Nephron (organoid): ENCODE measurements around the gene SMIM38.
"Not testable (repeated sequence)": the region's sequence is repeated elsewhere in the genome, so short reads cannot be mapped to it uniquely, and the experiment has no call there.

Experiments used
- H3K27ac Mint-ChIP-seq, 3 experiments: 2 replicates each; pipeline ENCODE4 v1.8.0; 2020; ENCODE audit warnings: mixed read lengths in 3 of 3, mild to moderate bottlenecking in 2 of 3, moderate library complexity in 1 of 3
- H3K27me3 Mint-ChIP-seq: 2 replicates; pipeline ENCODE4 v1.8.0; 2021; ENCODE audit warnings: low read depth, mild to moderate bottlenecking, moderate library complexity, mixed read lengths
- H3K36me3 Mint-ChIP-seq: 2 replicates; pipeline ENCODE4 v1.8.0; 2020; ENCODE audit warnings: low read depth, mixed read lengths
- H3K4me1 Mint-ChIP-seq: 2 replicates; pipeline ENCODE4 v1.8.0; 2020; ENCODE audit warnings: mixed read lengths
- H3K4me3 Mint-ChIP-seq, 3 experiments: 2 replicates each; pipeline ENCODE4 v1.8.0; 2020; ENCODE audit warnings: mild to moderate bottlenecking in 3 of 3, mixed read lengths in 3 of 3, moderate library complexity in 2 of 3
- H3K9me3 Mint-ChIP-seq: 2 replicates; pipeline ENCODE4 v1.8.0; 2020; ENCODE audit warnings: mixed read lengths
- TF ChIP-seq, protein P1 (sequence below), 3 experiments: fragments of 200-600 bp; sonication (generic); IDR thresholded peaks; one replicate each; pipeline ENCODE4 v1.5.0; 2021; ENCODE audit warnings: antibody characterized with exemption in 3 of 3; ENCODE audit not compliant: unreplicated experiment in 3 of 3

SMIM38 gene

GRCh38 chr11:69145050-69145380 is 10.7 kb upstream of the SMIM38 start:
- no peak overlapping the region for H3K27ac Mint-ChIP-seq
- no peaks in the 10 kb centered on the region for H3K4me1 Mint-ChIP-seq
- no peaks in the 10 kb centered on the region for H3K27me3 Mint-ChIP-seq
- peaks cover 34% of the 10 kb centered on the region for H3K36me3 Mint-ChIP-seq
- no peak overlapping the region for H3K4me3 Mint-ChIP-seq
- TF ChIP-seq, protein P1, sequence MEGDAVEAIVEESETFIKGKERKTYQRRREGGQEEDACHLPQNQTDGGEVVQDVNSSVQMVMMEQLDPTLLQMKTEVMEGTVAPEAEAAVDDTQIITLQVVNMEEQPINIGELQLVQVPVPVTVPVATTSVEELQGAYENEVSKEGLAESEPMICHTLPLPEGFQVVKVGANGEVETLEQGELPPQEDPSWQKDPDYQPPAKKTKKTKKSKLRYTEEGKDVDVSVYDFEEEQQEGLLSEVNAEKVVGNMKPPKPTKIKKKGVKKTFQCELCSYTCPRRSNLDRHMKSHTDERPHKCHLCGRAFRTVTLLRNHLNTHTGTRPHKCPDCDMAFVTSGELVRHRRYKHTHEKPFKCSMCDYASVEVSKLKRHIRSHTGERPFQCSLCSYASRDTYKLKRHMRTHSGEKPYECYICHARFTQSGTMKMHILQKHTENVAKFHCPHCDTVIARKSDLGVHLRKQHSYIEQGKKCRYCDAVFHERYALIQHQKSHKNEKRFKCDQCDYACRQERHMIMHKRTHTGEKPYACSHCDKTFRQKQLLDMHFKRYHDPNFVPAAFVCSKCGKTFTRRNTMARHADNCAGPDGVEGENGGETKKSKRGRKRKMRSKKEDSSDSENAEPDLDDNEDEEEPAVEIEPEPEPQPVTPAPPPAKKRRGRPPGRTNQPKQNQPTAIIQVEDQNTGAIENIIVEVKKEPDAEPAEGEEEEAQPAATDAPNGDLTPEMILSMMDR (IDR thresholded peaks at IDR 0.05; ENCODE audit: unreplicated experiment in 3 of 3) = no peak
- H3K9me3 Mint-ChIP-seq = peaks cover 38% of the 10 kb centered on the region

GRCh38 chr11:69148377-69148762 is 7.4 kb upstream of the SMIM38 start:
- Mint-ChIP-seq H3K4me3 (no peak overlapping the region), H3K27me3 (peaks cover 22% of the 10 kb centered on the region), H3K4me1 (peaks cover 14% of the 10 kb centered on the region), H3K27ac (no peak overlapping the region), H3K36me3 (peaks cover 37% of the 10 kb centered on the region), H3K9me3 (peaks cover 44% of the 10 kb centered on the region)
- TF ChIP-seq, protein P1 (IDR thresholded peaks at IDR 0.05; ENCODE audit: unreplicated experiment in 3 of 3) = no peak

DNA sequence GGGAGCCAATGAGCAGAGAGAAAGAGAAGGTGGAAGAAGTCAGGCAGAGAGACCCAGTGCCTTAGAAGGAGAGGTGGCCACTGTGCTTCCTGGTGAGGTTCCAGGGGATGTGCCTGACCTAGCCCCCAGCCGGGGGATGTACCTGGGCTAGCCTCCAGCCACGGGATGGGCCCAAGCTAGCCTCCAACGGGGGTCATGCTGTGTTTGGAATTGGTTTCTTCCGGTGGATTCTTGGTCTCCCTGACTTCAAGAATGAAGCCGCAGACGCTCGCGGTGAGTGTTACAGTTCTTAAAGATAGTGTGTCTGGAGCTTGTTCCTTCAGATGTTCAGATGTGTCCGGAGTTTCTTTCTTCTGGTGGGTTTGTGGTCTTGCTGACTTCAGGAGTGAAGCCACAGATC is 6.9 kb upstream of the SMIM38 start:
- peaks cover 26% of the 10 kb centered on the region for H3K27me3 Mint-ChIP-seq
- peaks cover 17% of the 10 kb centered on the region for H3K4me1 Mint-ChIP-seq
- H3K36me3 Mint-ChIP-seq = peaks cover 37% of the 10 kb centered on the region
- TF ChIP-seq, protein P1 (IDR thresholded peaks at IDR 0.05; ENCODE audit: unreplicated experiment in 3 of 3) = no peak
- no peak overlapping the region for H3K27ac Mint-ChIP-seq
- peaks cover 44% of the 10 kb centered on the region for H3K9me3 Mint-ChIP-seq
- no peak overlapping the region for H3K4me3 Mint-ChIP-seq

DNA sequence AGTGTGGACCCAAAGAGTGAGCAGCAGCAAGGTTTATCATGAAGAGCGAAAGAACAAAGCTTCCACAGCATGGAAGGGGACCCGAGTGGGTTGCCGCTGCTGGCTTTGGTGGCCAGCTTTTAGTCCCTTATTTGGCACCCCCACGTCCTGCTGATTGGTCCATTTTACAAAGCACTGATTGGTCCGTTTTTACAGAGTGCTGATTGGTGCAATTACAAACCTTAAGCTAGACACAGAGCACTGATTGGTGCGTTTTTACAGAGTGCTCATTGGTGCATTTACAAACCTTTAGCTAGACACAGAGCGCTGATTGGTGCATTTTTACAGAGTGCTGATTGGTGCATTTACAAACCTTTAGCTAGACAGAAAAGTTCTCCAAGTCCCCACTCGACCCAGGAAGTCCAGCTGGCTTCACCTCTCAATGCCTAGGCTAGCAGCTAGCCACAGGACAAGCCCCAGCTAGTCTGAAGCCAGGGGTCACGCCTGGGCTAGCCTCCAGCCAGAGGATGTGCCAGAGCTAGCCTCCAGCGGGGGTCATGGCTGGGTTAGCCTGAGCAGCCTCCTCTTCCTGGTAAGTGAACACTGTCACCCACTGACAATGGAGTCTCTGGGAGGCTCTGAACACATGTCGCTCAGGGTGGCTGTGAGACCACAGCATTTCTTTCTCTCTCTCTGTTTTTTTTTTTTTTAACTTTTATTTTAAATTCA is 6.2 kb upstream of the SMIM38 start:
- H3K9me3 Mint-ChIP-seq = peaks cover 40% of the 10 kb centered on the region
- peaks cover 26% of the 10 kb centered on the region for H3K27me3 Mint-ChIP-seq
- peaks cover 32% of the 10 kb centered on the region for H3K36me3 Mint-ChIP-seq
- not testable (repeated sequence) for H3K27ac Mint-ChIP-seq, H3K4me3 Mint-ChIP-seq
- H3K4me1 Mint-ChIP-seq = peaks cover 17% of the 10 kb centered on the region

DNA sequence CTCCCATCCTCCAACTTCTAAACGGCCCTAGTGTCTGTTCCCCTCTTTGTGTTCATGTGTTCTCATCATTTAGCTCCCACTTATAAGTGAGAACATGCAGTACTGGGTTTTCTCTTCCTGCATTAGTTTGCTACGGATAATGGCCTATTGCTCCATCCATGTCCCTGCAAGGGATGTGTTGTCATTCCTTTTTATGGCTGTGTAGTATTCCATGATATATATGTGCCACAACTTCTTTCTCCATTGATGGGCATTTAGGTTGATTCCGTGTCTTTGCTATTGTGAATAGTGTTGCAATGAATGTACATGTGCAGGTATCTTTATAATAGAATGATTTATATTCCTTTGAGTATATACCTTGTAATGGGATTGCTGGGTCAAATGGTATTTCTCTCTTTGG is 5.6 kb upstream of the SMIM38 start:
- H3K9me3 Mint-ChIP-seq = peaks cover 35% of the 10 kb centered on the region
- peaks cover 26% of the 10 kb centered on the region for H3K27me3 Mint-ChIP-seq
- peaks cover 28% of the 10 kb centered on the region for H3K36me3 Mint-ChIP-seq
- H3K27ac Mint-ChIP-seq = no peak overlapping the region
- peaks cover 17% of the 10 kb centered on the region for H3K4me1 Mint-ChIP-seq
- TF ChIP-seq, protein P1 (IDR thresholded peaks at IDR 0.05; ENCODE audit: unreplicated experiment in 3 of 3) = no peak
- H3K4me3 Mint-ChIP-seq = no peak overlapping the region

GRCh38 chr11:69151836-69152235 is 3.9 kb upstream of the SMIM38 start:
- Mint-ChIP-seq H3K27ac (peak overlapping the region in 2 of 3 experiments; percentile 50 to 92), H3K4me3 (no peak overlapping the region), H3K9me3 (peaks cover 21% of the 10 kb centered on the region), H3K27me3 (peaks cover 30% of the 10 kb centered on the region), H3K36me3 (peaks cover 18% of the 10 kb centered on the region), H3K4me1 (peaks cover 29% of the 10 kb centered on the region)
- TF ChIP-seq, protein P1 (IDR thresholded peaks at IDR 0.05; ENCODE audit: unreplicated experiment in 3 of 3) = no peak
